H1 (cell line): ENCODE results near the gene MYO15B. TPM values are rescaled to one million over a fixed set of nuclear protein-coding genes. Genes with fewer than 3 reads are reported as not detected.

Source experiments
- RNF2 ChIP-seq: fragments of 200-900, 300-1000 bp; sonication (generic); IDR thresholded peaks from 2 replicates; pipeline ENCODE4 v1.7.1; 2016; ENCODE audit warnings: borderline replicate concordance, low read depth, mild to moderate bottlenecking, antibody characterized with exemption, low read length; ENCODE audit not compliant: poor library complexity, severe bottlenecking; ENCODE audit errors: missing control alignments
- SIRT6 ChIP-seq: IDR thresholded peaks from one replicate; pipeline ENCODE4 v1.7.1; 2012; ENCODE audit warnings: low read length, inconsistent platforms
- polyA plus RNA-seq, 7 experiments: library from polyadenylated mRNA; depleted of rRNA in 3 of 7; stranded (reverse) in 5 of 7; unstranded in 2 of 7; fragments of >200 nt in 5 of 7; fragments of 200-250 nt in 2 of 7; gene quantifications; 1 replicate in 5 of 7; 2 replicates in 1 of 7; 4 replicates in 1 of 7; pipeline versions ENCODE4 v1.2.1 to v1.2.3, GENCODE V29; 2011 to 2013; ENCODE audit warnings: missing spikeins in 2 of 7, mixed read lengths in 2 of 7
- total RNA-seq: library from RNA; stranded (reverse); fragmentation: NEBNext Ultra II Directional; extraction: Animal tissue kit (Norgen Biotek cat#: 25700); gene quantifications from 2 replicates; pipeline ENCODE4 v1.2.1, GENCODE V29; 2021

Gene MYO15B
- total and polyA plus RNA-seq, 2 of the 8 experiments (the other 6 are each of a cell fraction or from before 2014, with no cell fraction given) = 7.1 to 11.2 TPM

DNA sequence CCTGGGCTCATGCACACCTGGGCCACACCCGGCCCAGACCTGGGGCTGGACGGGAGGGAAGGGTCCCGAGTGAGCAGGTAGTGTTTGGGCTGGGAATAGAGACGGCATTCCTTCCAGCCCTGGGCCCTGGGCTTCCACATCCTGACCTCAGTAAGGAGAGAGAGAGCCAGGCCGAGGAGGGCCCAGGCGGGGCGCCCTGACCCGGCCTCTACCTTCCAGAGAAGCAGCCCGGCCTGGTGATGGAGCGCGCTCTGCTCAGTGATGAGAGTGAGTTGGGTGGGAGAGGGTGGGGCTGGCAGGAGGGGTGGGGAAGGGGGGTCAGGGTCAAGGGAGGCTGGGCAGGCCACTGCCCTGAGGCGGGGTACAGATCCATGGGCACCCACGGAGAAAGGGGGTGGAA lies 13.6 kb upstream of the MYO15B start (continued):
- no peak for TF ChIP-seq RNF2
- no peak for TF ChIP-seq SIRT6
